ENCODE data around the gene LRRC7. TPM values are rescaled to one million over a fixed set of nuclear protein-coding genes. Genes with fewer than 3 reads are reported as not detected.

LRRC7 gene
- total and polyA plus RNA-seq, 4 experiments from 2014 or later = not detected

DNA sequence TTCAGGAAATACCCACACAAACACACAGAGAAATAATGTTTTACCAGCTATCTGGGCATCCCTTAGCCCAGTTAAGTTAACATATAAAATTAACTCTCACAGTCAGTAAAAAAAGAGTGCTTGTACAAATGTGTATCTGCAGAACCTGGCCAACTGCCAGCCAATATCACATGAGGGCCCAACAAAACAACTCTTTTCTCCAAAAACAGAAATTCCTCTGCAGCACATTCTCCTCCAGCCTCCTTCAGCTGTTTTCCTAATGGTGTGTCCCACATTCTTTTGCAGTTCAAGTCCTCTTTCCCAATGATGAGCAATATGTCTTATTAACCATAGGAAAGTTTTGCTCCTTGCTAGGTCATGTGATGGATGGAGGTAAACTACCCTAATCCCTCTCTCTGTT is 75.5 kb downstream of the LRRC7 start:
- POLR2A ChIA-PET (ENCODE audit: partially characterized antibody) = no interaction called here
- no peak for DNase-seq

GRCh38 chr1:69645477-69645876 is 77.8 kb downstream of the LRRC7 start:
- Histone ChIP-seq H3K27ac (ENCODE audit: low read depth, low read length) (no peak overlapping the region), H3K36me3 (ENCODE audit: insufficient read depth, low read length) (no peaks in the 10 kb centered on the region), H3K4me1 (ENCODE audit: insufficient read depth, low read length) (no peaks in the 10 kb centered on the region), H3K27me3 (ENCODE audit: insufficient read depth, low read length) (no peaks in the 10 kb centered on the region), H3K4me3 (ENCODE audit: low read length in 2 of 2) (no peak overlapping the region), H3K9me3 (ENCODE audit: control insufficient read depth in 1 of 2, low read length in 2 of 2) (no peaks in the 10 kb centered on the region)
- Mint-ChIP-seq H3K4me3 (no peak overlapping the region), H3K4me1 (no peaks in the 10 kb centered on the region), H3K36me3 (no peaks in the 10 kb centered on the region), H3K27ac (no peak overlapping the region), H3K27me3 (no peaks in the 10 kb centered on the region), H3K9me3 (peaks cover 0 to 11% (median 2%) of the 10 kb centered on the region in 8 donors)
- intact Hi-C loops (cut with micrococcal nuclease) = no loop called here
- CTCF ChIA-PET (ENCODE audit: partially characterized antibody) = no interaction called here
- POLR2A ChIA-PET (ENCODE audit: partially characterized antibody) = no interaction called here
- no peak for DNase-seq

More for the DNA sequence above, 75.5 kb downstream of the LRRC7 start:
- no peaks in the 10 kb centered on the region for H3K36me3 Mint-ChIP-seq
- H3K9me3 Mint-ChIP-seq = peaks cover 0 to 8% (median 3%) of the 10 kb centered on the region in 8 donors
- CTCF ChIA-PET (ENCODE audit: partially characterized antibody) = no interaction called here
- H3K27me3 Mint-ChIP-seq = no peaks in the 10 kb centered on the region
- no peak overlapping the region for H3K4me3 Mint-ChIP-seq
- Histone ChIP-seq H3K4me3 (ENCODE audit: low read length in 2 of 2) (no peak overlapping the region), H3K27me3 (ENCODE audit: insufficient read depth, low read length) (no peaks in the 10 kb centered on the region), H3K9me3 (ENCODE audit: control insufficient read depth in 1 of 2, low read length in 2 of 2) (no peaks in the 10 kb centered on the region), H3K27ac (ENCODE audit: low read depth, low read length) (no peak overlapping the region), H3K36me3 (ENCODE audit: insufficient read depth, low read length) (no peaks in the 10 kb centered on the region), H3K4me1 (ENCODE audit: insufficient read depth, low read length) (no peaks in the 10 kb centered on the region)
- H3K4me1 Mint-ChIP-seq = no peaks in the 10 kb centered on the region
- intact Hi-C loops (cut with micrococcal nuclease) = no loop called here
- no peak overlapping the region for H3K27ac Mint-ChIP-seq

- no peak overlapping the region for H3K4me3 ChIP-seq (ENCODE audit: low read length in 2 of 2)
- CTCF ChIA-PET (ENCODE audit: partially characterized antibody) = no interaction called here
- Mint-ChIP-seq H3K9me3 (peaks cover 0 to 6% (median 2%) of the 10 kb centered on the region in 8 donors), H3K4me3 (no peak overlapping the region), H3K36me3 (no peaks in the 10 kb centered on the region), H3K27me3 (no peaks in the 10 kb centered on the region), H3K4me1 (no peaks in the 10 kb centered on the region), H3K27ac (no peak overlapping the region)
- H3K4me1 ChIP-seq (ENCODE audit: insufficient read depth, low read length) = no peaks in the 10 kb centered on the region
- POLR2A ChIA-PET (ENCODE audit: partially characterized antibody) = no interaction called here
- no peak overlapping the region for H3K27ac ChIP-seq (ENCODE audit: low read depth, low read length)
- intact Hi-C loops (cut with micrococcal nuclease) = no loop called here
- no peaks in the 10 kb centered on the region for H3K36me3 ChIP-seq (ENCODE audit: insufficient read depth, low read length)
- no peak for DNase-seq
- H3K27me3 ChIP-seq (ENCODE audit: insufficient read depth, low read length) = no peaks in the 10 kb centered on the region
- H3K9me3 ChIP-seq (ENCODE audit: control insufficient read depth in 1 of 2, low read length in 2 of 2) = no peaks in the 10 kb centered on the region
Measured at GRCh38 chr1:69648486-69648885, 80.8 kb downstream of the LRRC7 start.

GRCh38 chr1:69649383-69649990 is 81.8 kb downstream of the LRRC7 start:
- H3K27ac Mint-ChIP-seq = no peak overlapping the region
- Histone ChIP-seq H3K36me3 (ENCODE audit: insufficient read depth, low read length) (no peaks in the 10 kb centered on the region), H3K27ac (ENCODE audit: low read depth, low read length) (no peak overlapping the region), H3K4me1 (ENCODE audit: insufficient read depth, low read length) (no peaks in the 10 kb centered on the region), H3K4me3 (ENCODE audit: low read length in 2 of 2) (no peak overlapping the region), H3K27me3 (ENCODE audit: insufficient read depth, low read length) (no peaks in the 10 kb centered on the region), H3K9me3 (ENCODE audit: control insufficient read depth in 1 of 2, low read length in 2 of 2) (no peaks in the 10 kb centered on the region)
- DNase-seq = no peak
- intact Hi-C loops (cut with micrococcal nuclease) = no loop called here
- no peaks in the 10 kb centered on the region for H3K36me3 Mint-ChIP-seq
- ChIA-PET POLR2A (ENCODE audit: partially characterized antibody) (no interaction called here), CTCF (ENCODE audit: partially characterized antibody) (no interaction called here)
- H3K4me1 Mint-ChIP-seq = no peaks in the 10 kb centered on the region
- H3K4me3 Mint-ChIP-seq = no peak overlapping the region
- H3K9me3 Mint-ChIP-seq = peaks cover 0 to 5% (median 3%) of the 10 kb centered on the region in 8 donors
- no peaks in the 10 kb centered on the region for H3K27me3 Mint-ChIP-seq

GRCh38 chr1:69650779-69651178 is 83.1 kb downstream of the LRRC7 start:
- ChIA-PET POLR2A (ENCODE audit: partially characterized antibody) (no interaction called here), CTCF (ENCODE audit: partially characterized antibody) (no interaction called here)
- no peak overlapping the region for H3K4me3 ChIP-seq (ENCODE audit: low read length in 2 of 2)
- DNase-seq = no peak
- no peaks in the 10 kb centered on the region for H3K27me3 ChIP-seq (ENCODE audit: insufficient read depth, low read length)
- H3K4me1 ChIP-seq (ENCODE audit: insufficient read depth, low read length) = no peaks in the 10 kb centered on the region
- H3K27me3 Mint-ChIP-seq = no peaks in the 10 kb centered on the region
- H3K9me3 Mint-ChIP-seq = peaks cover 0 to 8% (median 3%) of the 10 kb centered on the region in 8 donors
- no peaks in the 10 kb centered on the region for H3K36me3 Mint-ChIP-seq
- H3K4me3 Mint-ChIP-seq = no peak overlapping the region
- H3K4me1 Mint-ChIP-seq = no peaks in the 10 kb centered on the region
- H3K27ac ChIP-seq (ENCODE audit: low read depth, low read length) = no peak overlapping the region
- intact Hi-C loops (cut with micrococcal nuclease) = no loop called here
- no peaks in the 10 kb centered on the region for H3K36me3 ChIP-seq (ENCODE audit: insufficient read depth, low read length)
- no peak overlapping the region for H3K27ac Mint-ChIP-seq
- H3K9me3 ChIP-seq (ENCODE audit: control insufficient read depth in 1 of 2, low read length in 2 of 2) = no peaks in the 10 kb centered on the region

- Histone ChIP-seq H3K27ac (ENCODE audit: low read depth, low read length) (no peak overlapping the region), H3K9me3 (ENCODE audit: control insufficient read depth in 1 of 2, low read length in 2 of 2) (no peaks in the 10 kb centered on the region), H3K27me3 (ENCODE audit: insufficient read depth, low read length) (no peaks in the 10 kb centered on the region), H3K4me1 (ENCODE audit: insufficient read depth, low read length) (no peaks in the 10 kb centered on the region), H3K4me3 (ENCODE audit: low read length in 2 of 2) (no peak overlapping the region), H3K36me3 (ENCODE audit: insufficient read depth, low read length) (no peaks in the 10 kb centered on the region)
- Mint-ChIP-seq H3K36me3 (no peaks in the 10 kb centered on the region), H3K4me1 (no peaks in the 10 kb centered on the region), H3K9me3 (peaks cover 0 to 8% (median 3%) of the 10 kb centered on the region in 8 donors), H3K4me3 (no peak overlapping the region), H3K27ac (no peak overlapping the region), H3K27me3 (no peaks in the 10 kb centered on the region)
- intact Hi-C loops (cut with micrococcal nuclease) = no loop called here
- DNase-seq = no peak
- ChIA-PET CTCF (ENCODE audit: partially characterized antibody) (no interaction called here), POLR2A (ENCODE audit: partially characterized antibody) (no interaction called here)
Measured at GRCh38 chr1:69651656-69652055, 83.9 kb downstream of the LRRC7 start.

DNA sequence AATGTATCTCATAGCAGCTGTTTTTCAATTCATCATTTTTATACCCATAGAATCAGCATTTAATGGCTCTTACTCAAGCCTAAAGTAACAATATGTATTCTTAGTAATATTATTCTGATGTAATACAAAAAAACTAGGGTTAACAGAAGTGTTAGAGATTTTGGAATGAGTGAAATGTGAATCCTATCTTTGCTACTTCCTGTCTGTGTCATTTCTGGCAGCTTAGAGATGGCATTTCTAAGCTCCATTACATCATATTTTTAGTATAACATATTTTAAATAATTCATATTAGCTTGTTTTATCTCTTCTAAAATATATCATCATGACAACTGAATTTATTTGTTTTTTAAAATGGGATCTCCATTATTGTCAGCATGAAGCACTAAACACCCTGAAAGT is 90.2 kb downstream of the LRRC7 start:
- no peaks in the 10 kb centered on the region for H3K36me3 ChIP-seq (ENCODE audit: insufficient read depth, low read length)
- no peak for DNase-seq
- H3K4me3 ChIP-seq (ENCODE audit: low read length in 2 of 2) = no peak overlapping the region
- Mint-ChIP-seq H3K36me3 (no peaks in the 10 kb centered on the region), H3K27ac (no peak overlapping the region), H3K9me3 (peaks cover 0 to 13% (median 5%) of the 10 kb centered on the region in 8 donors), H3K4me3 (no peak overlapping the region), H3K27me3 (no peaks in the 10 kb centered on the region), H3K4me1 (no peaks in the 10 kb centered on the region)
- H3K9me3 ChIP-seq (ENCODE audit: control insufficient read depth in 1 of 2, low read length in 2 of 2) = no peaks in the 10 kb centered on the region
- ChIA-PET CTCF (ENCODE audit: partially characterized antibody) (no interaction called here), POLR2A (ENCODE audit: partially characterized antibody) (no interaction called here)
- H3K4me1 ChIP-seq (ENCODE audit: insufficient read depth, low read length) = no peaks in the 10 kb centered on the region
- intact Hi-C loops (cut with micrococcal nuclease) = no loop called here
- H3K27me3 ChIP-seq (ENCODE audit: insufficient read depth, low read length) = no peaks in the 10 kb centered on the region
- H3K27ac ChIP-seq (ENCODE audit: low read depth, low read length) = no peak overlapping the region

- Mint-ChIP-seq H3K27me3 (no peaks in the 10 kb centered on the region), H3K4me1 (no peaks in the 10 kb centered on the region), H3K36me3 (no peaks in the 10 kb centered on the region), H3K4me3 (no peak overlapping the region), H3K9me3 (peaks cover 0 to 32% (median 11%) of the 10 kb centered on the region in 8 donors), H3K27ac (no peak overlapping the region)
- ChIA-PET CTCF (ENCODE audit: partially characterized antibody) (no interaction called here), POLR2A (ENCODE audit: partially characterized antibody) (no interaction called here)
- Histone ChIP-seq H3K4me1 (ENCODE audit: insufficient read depth, low read length) (no peaks in the 10 kb centered on the region), H3K36me3 (ENCODE audit: insufficient read depth, low read length) (no peaks in the 10 kb centered on the region), H3K27ac (ENCODE audit: low read depth, low read length) (no peak overlapping the region), H3K27me3 (ENCODE audit: insufficient read depth, low read length) (no peaks in the 10 kb centered on the region), H3K9me3 (ENCODE audit: control insufficient read depth in 1 of 2, low read length in 2 of 2) (no peaks in the 10 kb centered on the region), H3K4me3 (ENCODE audit: low read length in 2 of 2) (no peak overlapping the region)
- DNase-seq = no peak
- intact Hi-C loops (cut with micrococcal nuclease) = no loop called here
Measured at GRCh38 chr1:69661686-69662085, 94.0 kb downstream of the LRRC7 start.

Data from CD4-positive, alpha-beta memory T cell (primary cell).